ENCODE measurements around the gene ABCC8. TPM values are rescaled to one million over a fixed set of nuclear protein-coding genes. Genes with fewer than 3 reads are reported as not detected.
"Not testable (repeated sequence)": the region's sequence is repeated elsewhere in the genome, so short reads cannot be mapped to it uniquely, and the experiment has no call there.

Gene ABCC8
- total RNA-seq, 1 donor from 2014 or later, result 0.58 TPM

- no peak for DNase-seq (ENCODE audit: low spot score)
These were observed 45.5 kb downstream of the ABCC8 start for GRCh38 chr11:17431139-17431538.

GRCh38 chr11:17430616-17431015 is 46.0 kb downstream of the ABCC8 start:
- no peak for DNase-seq (ENCODE audit: low spot score)

- no peak for DNase-seq (ENCODE audit: low spot score)
These were observed 47.7 kb downstream of the ABCC8 start for GRCh38 chr11:17428925-17429324.

- DNase-seq (ENCODE audit: low spot score), result no peak
These were observed 48.4 kb downstream of the ABCC8 start for GRCh38 chr11:17428261-17428660.

- not testable (repeated sequence) for DNase-seq (ENCODE audit: low spot score)
These were observed 50.4 kb downstream of the ABCC8 start for GRCh38 chr11:17426233-17426632.

GRCh38 chr11:17423533-17424310 is 52.9 kb downstream of the ABCC8 start:
- no peak for DNase-seq (ENCODE audit: low spot score)

- DNase-seq (ENCODE audit: low spot score), result no peak
These were observed 54.9 kb downstream of the ABCC8 start for GRCh38 chr11:17421781-17422180.

- no peak for DNase-seq (ENCODE audit: low spot score)
These were observed 58.1 kb downstream of the ABCC8 start for GRCh38 chr11:17418444-17419081.

GRCh38 chr11:17416492-17416891 is 60.2 kb downstream of the ABCC8 start:
- DNase-seq (ENCODE audit: low spot score), result no peak

GRCh38 chr11:17415523-17416104 is 61.0 kb downstream of the ABCC8 start:
- no peak for DNase-seq (ENCODE audit: low spot score)

GRCh38 chr11:17414992-17415391 is 61.7 kb downstream of the ABCC8 start:
- no peak for DNase-seq (ENCODE audit: low spot score)

- DNase-seq (ENCODE audit: low spot score), result no peak
These were observed 62.3 kb downstream of the ABCC8 start for GRCh38 chr11:17414317-17414737.

GRCh38 chr11:17413414-17414316 is 63.0 kb downstream of the ABCC8 start:
- DNase-seq (ENCODE audit: low spot score), result no peak

GRCh38 chr11:17412488-17413180 is 64.0 kb downstream of the ABCC8 start:
- DNase-seq (ENCODE audit: low spot score), result no peak

GRCh38 chr11:17411418-17411817 is 65.2 kb downstream of the ABCC8 start:
- no peak for DNase-seq (ENCODE audit: low spot score)

- DNase-seq (ENCODE audit: low spot score), result no peak
These were observed 65.9 kb downstream of the ABCC8 start for GRCh38 chr11:17410606-17411379.

- no peak for DNase-seq (ENCODE audit: low spot score)
These were observed 68.0 kb downstream of the ABCC8 start for GRCh38 chr11:17408641-17409040.

- DNase-seq (ENCODE audit: low spot score), result no peak
These were observed 68.6 kb downstream of the ABCC8 start for GRCh38 chr11:17408026-17408425.

- no peak for DNase-seq (ENCODE audit: low spot score)
These were observed 69.1 kb downstream of the ABCC8 start for GRCh38 chr11:17407575-17407974.

- no peak for DNase-seq (ENCODE audit: low spot score)
These were observed 69.9 kb downstream of the ABCC8 start for GRCh38 chr11:17406818-17407149.
